MCF 10A (cell line): ENCODE data around the gene POMGNT2. TPM values are rescaled to one million over a fixed set of nuclear protein-coding genes. Genes with fewer than 3 reads are reported as not detected.
"Not testable (repeated sequence)": the region's sequence is repeated elsewhere in the genome, so short reads cannot be mapped to it uniquely, and the experiment has no call there.

Experiments
- BruUV-seq: library from RNA; stranded (reverse); fragments of 400-500 nt; replicated peaks from 2 replicates; lab custom pipeline; 2021; lab: Mats Ljungman, UMichigan
- CTCF ChIA-PET: fragments of 300-600 bp; sonication (Branson Sonifier 250); formaldehyde crosslinking; extraction: SDS; loops from one replicate; lab custom pipeline; 2021; ENCODE audit warnings: antibody characterized with exemption, inconsistent platforms; lab: Yijun Ruan, JAX
- POLR2A ChIA-PET: fragments of 300-600, 350-650 bp; sonication (Branson Sonifier 250); formaldehyde crosslinking; extraction: SDS; loops from one replicate; lab custom pipeline; 2020; ENCODE audit warnings: antibody characterized with exemption, inconsistent platforms; lab: Yijun Ruan, JAX
- DNase-seq: peaks from one replicate; pipeline ENCODE4 v3.0.0-alpha.2; 2018; ENCODE audit not compliant: unreplicated experiment
- H3K27ac Mint-ChIP-seq: one replicate; pipeline ENCODE4 v1.8.0; 2022; ENCODE audit warnings: mild to moderate bottlenecking, low read depth, mixed read lengths; ENCODE audit not compliant: unreplicated experiment
- H3K27me3 Mint-ChIP-seq: one replicate; pipeline ENCODE4 v1.8.0; 2022; ENCODE audit warnings: mixed read lengths; ENCODE audit not compliant: insufficient read depth, unreplicated experiment
- H3K36me3 Mint-ChIP-seq: one replicate; pipeline ENCODE4 v1.8.0; 2022; ENCODE audit warnings: mild to moderate bottlenecking, moderate library complexity, mixed read lengths; ENCODE audit not compliant: insufficient read depth, unreplicated experiment
- H3K4me1 Mint-ChIP-seq: one replicate; pipeline ENCODE4 v1.8.0; 2022; ENCODE audit warnings: mixed read lengths; ENCODE audit not compliant: insufficient read depth, unreplicated experiment
- H3K4me3 Mint-ChIP-seq: one replicate; pipeline ENCODE4 v1.8.0; 2022; ENCODE audit warnings: mild to moderate bottlenecking, moderate library complexity, mixed read lengths; ENCODE audit not compliant: unreplicated experiment
- H3K9me3 Mint-ChIP-seq: one replicate; pipeline ENCODE4 v1.8.0; 2022; ENCODE audit warnings: mixed read lengths; ENCODE audit not compliant: unreplicated experiment
- CTCF ChIP-seq: fragments of 200-600 bp; IDR thresholded peaks from one replicate; pipeline ENCODE4 v1.8.0; 2022; ENCODE audit warnings: antibody characterized with exemption, mild to moderate bottlenecking; ENCODE audit not compliant: unreplicated experiment
- intact Hi-C: fragments of 100-400 bp; cut with micrococcal nuclease; formaldehyde crosslinking; loops from 2 replicates; pipeline ENCODE4 v1.14.1; 2022
- total RNA-seq: library from RNA; stranded (reverse); gene quantifications from 2 replicates; pipeline ENCODE4 v1.2.3, GENCODE V29; 2022

Gene POMGNT2
- total RNA-seq, 1 experiment from 2014 or later: 6.2 TPM

GRCh38 chr3:43048470-43048869, 57.4 kb downstream of the POMGNT2 start:
- no TSS peak for BruUV-seq
- DNase-seq: no peak
- CTCF ChIA-PET: interaction anchor here (0.6 to 0.8 kb wide), 2 partner anchors 88 to 104 kb away, joined by 3 read pairs; no protein-coding TSS in a partner anchor
- Mint-ChIP-seq H3K4me3 (no peak overlapping the region), H3K27me3 (peaks cover 38% of the 10 kb centered on the region), H3K36me3 (no peaks in the 10 kb centered on the region), H3K9me3 (peaks cover 14% of the 10 kb centered on the region), H3K27ac (no peak overlapping the region), H3K4me1 (no peaks in the 10 kb centered on the region)
- no peak for TF ChIP-seq CTCF
- intact Hi-C loops: no loop called here
- POLR2A ChIA-PET: no interaction called here

GRCh38 chr3:43046583-43046982, 59.3 kb downstream of the POMGNT2 start:
- Mint-ChIP-seq H3K27me3 (peaks cover 20% of the 10 kb centered on the region), H3K27ac (no peak overlapping the region), H3K4me1 (no peaks in the 10 kb centered on the region), H3K36me3 (no peaks in the 10 kb centered on the region), H3K9me3 (peaks cover 7% of the 10 kb centered on the region), H3K4me3 (no peak overlapping the region)
- no peak for DNase-seq
- CTCF ChIA-PET: no interaction called here
- intact Hi-C loops: no loop called here
- BruUV-seq: no TSS peak
- POLR2A ChIA-PET: no interaction called here
- TF ChIP-seq CTCF: no peak

GRCh38 chr3:43045079-43045478, 60.8 kb downstream of the POMGNT2 start:
- H3K36me3 Mint-ChIP-seq, DNase-seq, H3K4me1 Mint-ChIP-seq, BruUV-seq, H3K27me3 Mint-ChIP-seq, H3K4me3 Mint-ChIP-seq, intact Hi-C loops, H3K27ac Mint-ChIP-seq, POLR2A ChIA-PET, H3K9me3 Mint-ChIP-seq: not testable (repeated sequence)
- CTCF ChIA-PET: interaction anchor here (0.5 to 1.2 kb wide), 3 partner anchors 43 to 179 kb away, joined by 3 to 4 read pairs (median 4); no protein-coding TSS in a partner anchor

GRCh38 chr3:43043793-43044192, 62.1 kb downstream of the POMGNT2 start:
- BruUV-seq: no TSS peak
- no peaks in the 10 kb centered on the region for H3K36me3 Mint-ChIP-seq
- ChIA-PET POLR2A (no interaction called here), CTCF (no interaction called here)
- peaks cover 9% of the 10 kb centered on the region for H3K27me3 Mint-ChIP-seq
- DNase-seq: no peak
- no peak overlapping the region for H3K4me3 Mint-ChIP-seq
- no peaks in the 10 kb centered on the region for H3K4me1 Mint-ChIP-seq
- H3K9me3 Mint-ChIP-seq: no peaks in the 10 kb centered on the region
- H3K27ac Mint-ChIP-seq: no peak overlapping the region
- intact Hi-C loops: no loop called here
- TF ChIP-seq CTCF: no peak
